Globus pallidus (tissue), 1 donor: ENCODE results near the gene CHCHD1.
"Not testable (repeated sequence)": the region's sequence is repeated elsewhere in the genome, so short reads cannot be mapped to it uniquely, and the experiment has no call there.

ENCODE experiments used
- DNase-seq: peaks from one replicate; pipeline ENCODE4 v3.0.0-alpha.2; 2015; ENCODE audit warnings: low spot score

Gene CHCHD1

DNA sequence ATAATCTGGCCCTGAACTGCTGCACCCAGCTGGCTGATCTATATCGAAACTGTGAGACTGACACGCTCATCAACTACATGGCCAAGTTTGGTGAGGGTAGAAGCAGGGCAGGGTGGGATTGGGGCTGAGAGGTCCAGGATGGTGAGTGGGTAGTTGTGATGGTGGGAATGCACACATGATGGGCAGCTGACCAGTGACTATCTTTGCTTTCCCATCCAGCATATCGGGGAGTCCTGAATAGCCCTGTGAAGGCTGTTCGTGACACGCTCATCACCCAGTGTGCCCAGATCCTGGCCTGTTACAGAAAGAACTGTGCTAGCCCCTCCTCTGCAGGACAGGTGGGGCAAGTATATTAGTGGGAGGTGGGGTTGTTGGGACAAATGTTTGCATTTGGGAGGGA lies 12.5 kb upstream of the CHCHD1 start:
- no peak for DNase-seq

DNA sequence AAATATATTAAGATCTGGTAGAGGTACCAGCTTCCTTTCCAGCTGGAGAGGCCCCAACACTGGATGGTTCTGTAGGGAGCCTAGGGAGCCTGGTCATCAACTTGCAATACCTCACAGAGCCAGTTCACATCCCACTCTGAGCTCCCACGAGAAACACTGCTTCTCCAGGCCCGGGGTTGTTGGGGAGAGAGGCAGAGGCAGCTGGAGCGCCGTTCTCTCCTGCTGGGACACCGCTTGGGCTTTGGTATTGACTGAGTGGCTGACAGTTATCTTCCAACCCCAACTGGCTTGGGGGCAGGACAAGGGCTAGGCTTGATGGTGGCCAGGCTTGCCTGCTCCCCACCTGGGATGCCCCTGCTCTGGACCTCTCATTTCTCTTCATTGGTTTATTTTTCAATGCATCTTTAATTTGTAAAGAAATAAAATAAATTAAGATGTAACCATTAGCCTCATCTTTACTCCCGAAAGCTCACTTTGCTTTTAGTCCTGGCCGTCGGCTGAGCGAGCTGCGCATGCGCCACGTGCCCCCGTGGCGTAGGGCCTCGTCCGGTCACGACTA lies 10.0 kb upstream of the CHCHD1 start:
- no peak for DNase-seq

DNA sequence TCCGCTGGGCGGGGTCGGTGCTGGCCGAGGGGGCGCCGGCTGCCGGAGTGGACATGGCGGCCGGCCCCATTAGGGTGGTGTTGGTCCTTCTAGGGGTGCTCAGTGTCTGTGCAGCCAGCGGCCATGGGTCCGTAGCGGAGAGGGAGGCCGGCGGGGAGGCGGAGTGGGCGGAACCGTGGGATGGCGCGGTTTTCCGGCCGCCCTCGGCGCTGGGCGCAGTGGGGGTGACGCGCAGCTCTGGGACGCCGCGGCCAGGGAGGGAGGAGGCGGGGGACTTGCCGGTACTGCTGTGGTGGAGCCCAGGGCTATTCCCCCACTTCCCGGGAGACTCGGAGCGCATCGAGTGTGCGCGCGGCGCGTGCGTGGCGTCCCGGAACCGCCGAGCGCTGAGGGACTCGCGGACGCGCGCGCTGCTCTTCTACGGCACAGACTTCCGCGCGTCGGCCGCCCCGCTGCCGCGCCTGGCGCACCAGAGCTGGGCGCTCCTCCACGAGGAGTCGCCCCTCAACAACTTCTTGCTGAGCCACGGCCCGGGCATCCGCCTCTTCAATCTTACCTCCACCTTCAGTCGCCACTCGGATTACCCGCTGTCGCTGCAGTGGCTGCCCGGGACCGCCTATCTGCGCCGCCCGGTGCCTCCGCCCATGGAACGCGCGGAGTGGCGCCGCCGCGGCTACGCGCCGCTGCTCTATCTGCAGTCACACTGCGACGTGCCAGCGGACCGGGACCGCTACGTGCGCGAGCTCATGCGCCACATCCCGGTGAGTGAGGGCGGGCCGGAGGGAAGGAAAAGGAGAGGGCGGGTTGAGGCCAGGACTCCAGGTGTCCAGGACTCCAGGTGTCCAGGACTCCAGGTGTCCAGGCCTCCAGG lies 9.3 kb upstream of the CHCHD1 start:
- DNase-seq: peak; percentile 86

DNA sequence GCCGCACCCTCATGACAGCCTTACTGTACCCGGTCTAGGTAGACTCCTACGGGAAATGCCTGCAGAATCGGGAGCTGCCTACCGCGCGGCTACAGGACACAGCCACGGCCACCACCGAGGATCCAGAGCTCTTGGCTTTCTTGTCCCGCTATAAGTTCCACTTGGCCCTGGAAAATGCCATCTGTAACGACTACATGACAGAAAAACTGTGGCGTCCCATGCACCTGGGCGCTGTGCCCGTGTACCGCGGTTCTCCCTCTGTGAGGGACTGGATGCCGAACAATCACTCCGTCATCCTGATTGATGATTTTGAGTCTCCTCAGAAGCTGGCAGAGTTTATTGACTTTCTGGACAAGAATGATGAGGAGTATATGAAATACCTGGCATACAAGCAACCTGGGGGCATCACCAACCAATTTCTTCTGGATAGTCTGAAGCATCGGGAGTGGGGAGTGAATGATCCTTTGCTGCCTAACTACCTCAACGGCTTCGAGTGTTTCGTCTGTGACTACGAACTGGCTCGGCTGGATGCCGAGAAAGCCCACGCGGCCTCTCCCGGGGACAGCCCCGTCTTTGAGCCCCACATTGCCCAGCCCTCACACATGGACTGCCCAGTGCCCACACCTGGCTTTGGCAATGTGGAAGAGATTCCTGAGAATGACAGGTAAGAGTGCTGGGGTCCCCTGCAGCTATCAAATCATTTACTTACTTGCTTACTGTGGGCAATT lies 8.5 kb upstream of the CHCHD1 start:
- no peak for DNase-seq

DNA sequence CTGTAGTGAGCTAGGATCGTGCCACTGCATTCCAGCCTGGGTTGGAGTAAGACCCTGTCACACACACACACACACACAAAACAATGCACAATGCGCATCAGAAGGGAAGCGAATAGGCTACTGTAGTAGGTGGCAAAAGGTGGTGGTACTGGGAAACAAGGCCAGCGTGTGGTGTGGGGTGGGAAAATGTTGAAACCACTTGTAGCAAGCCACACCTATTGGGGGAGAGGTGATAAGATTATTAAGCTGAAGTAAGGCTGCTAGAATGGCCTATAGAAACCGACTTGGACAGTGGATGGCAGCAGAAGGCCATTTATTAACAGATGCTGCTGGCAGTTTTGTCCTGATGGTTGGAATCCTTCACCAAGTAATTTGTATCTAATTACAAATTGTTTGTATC lies 7.2 kb upstream of the CHCHD1 start:
- no peak for DNase-seq

DNA sequence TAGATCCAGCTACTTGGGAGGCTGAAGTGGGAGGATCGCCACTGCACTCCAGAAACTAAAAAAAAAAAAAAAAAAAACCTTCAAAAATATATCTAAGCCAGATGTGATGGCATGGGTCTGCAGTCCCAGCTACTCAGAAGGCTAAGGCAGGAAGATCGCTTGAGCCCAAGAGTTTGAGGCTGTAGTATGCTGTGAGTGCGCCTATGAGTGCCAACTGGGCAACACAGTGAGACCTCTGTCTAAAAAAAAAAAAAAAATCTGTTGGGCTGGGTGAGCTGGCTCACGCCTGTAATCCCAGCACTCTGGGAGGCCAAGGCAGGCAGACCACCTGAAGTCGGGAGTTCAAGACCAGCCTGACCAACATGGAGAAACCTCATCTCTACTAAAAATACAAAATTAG lies 2.8 kb upstream of the CHCHD1 start:
- no peak for DNase-seq

DNA sequence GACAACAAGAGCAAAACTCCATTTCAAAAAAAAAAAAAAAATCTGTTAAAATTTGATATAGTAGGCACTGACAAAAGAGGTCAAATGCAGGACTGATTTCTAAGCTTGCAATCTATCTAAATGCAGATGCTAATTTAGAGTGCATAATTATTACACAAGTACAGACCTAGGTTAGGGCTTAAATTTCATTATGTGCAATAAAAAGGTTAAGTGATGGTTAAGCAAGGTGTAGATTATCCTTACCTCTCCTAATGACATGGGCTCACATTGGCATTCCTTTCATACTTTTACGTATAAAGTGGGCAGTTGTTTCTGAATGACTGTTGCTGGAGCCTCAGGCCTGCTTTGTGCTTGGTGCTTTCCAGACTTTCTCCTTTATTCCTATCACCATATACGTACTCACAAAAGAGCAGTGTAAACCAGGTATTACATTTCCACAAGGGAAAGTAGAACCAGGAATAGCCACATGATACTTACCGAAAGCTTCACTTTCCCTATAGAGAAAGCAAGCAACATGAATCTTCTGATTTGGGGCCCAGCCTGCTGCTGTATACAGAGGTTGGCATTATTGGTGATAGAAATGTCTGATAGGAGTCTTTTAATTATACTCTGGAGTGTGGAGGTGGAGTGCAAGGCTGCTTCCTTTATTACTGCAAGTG lies 2.2 kb upstream of the CHCHD1 start:
- no peak for DNase-seq

DNA sequence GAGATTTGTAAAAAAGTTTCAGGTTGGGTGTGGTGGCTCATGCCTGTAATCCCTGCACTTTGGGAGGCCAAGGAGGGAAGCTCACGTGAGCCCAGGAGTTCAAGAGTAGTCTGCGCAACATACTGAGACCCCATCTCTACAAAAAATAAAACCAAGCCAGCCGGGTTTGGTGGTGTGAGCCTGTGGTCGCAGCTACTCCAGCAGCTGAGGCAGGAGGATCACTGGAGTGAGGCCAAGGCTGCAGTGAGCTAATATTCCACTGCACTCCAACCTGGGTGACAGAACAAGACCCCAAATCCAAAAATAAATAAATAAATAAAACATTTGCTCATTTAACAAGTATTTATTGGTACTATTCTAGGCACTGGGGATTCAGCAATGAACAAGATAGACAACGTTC lies 1.5 kb upstream of the CHCHD1 start:
- DNase-seq: no peak

DNA sequence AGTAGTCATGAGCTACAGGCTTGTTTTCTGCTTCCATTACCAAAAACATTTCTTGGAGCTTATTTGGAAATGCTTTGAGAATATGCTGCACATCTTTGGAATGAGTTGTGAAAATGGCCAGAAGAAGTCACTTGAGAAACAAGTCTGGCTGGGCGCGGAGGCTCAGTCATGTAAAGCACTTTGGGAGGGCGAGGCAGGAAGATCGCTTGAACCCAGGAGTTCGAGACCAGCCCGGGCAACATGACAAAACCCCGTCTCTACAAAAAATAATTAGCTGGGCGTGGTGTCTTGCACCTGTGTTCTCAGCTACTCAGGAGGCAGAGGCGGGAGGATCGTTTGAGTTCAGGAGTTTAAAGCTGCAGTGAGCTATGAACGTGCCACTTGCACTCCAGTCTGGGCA lies 882 bp upstream of the CHCHD1 start:
- no peak for DNase-seq

DNA sequence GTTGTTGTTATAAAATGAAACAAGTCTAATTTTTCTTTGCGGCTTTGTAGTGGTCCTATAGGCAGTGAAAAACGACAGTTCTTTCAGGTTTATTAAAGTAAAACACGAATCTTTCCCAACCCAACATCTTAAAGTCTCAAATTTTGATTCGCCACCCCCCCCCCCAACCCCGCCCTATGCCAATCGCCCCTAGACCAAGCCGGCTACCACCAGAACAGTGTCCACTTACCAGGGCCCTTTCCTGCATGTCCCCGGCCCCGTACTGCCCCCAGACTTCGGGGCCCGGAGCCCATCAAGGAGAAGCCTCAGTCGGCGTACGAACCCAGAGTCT lies 335 bp upstream of the CHCHD1 start:
- no peak for DNase-seq

DNA sequence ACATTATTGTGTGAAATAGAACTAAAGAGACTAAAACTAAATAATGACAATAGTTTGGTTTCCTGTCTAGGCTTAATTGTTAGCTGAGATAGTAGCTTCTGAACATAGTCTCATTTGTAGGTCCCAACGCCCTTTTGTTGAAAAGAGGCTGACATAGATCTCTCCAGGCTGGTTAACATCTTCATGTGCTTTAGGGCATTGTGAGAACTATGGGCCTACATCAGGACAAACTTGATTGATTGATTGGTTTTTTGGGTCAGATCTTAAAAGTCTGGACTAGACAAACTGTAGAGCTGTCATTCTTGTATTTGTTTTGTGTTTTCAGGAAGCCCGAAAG lies 869 bp downstream of the CHCHD1 start:
- no peak for DNase-seq

DNA sequence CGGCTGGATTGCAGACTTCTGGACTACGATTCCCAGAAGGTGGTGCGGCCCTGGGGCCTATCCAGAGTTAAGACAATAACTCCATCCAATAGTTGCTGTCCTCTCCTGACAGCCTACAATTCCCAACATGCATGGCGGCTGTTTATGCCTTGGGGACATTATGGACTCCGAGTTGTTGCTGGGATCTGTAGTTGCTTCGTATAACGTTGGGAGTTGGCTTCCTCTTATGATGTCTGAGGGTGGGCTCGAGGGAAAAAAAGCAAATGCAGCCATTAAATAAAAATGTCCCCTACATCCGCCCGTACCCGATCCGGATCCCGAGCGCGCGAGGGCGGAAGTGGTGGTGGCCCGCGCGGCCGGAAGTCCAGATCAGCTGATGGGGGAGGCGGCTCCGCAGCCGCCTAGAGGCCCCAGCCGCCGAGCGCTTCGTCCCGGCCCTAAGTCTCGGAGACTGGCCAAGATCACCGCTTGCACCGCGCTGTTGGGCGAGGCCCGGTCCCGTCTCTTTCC lies 3.4 kb downstream of the CHCHD1 start, which contains the start of gene ZSWIM8:
Gene ZSWIM8 (plus strand): TSS at position 396 of the 510 bp plus-strand sequence. CDS start 273 bp downstream, outside the sequence.
- peak; percentile 98 for DNase-seq

DNA sequence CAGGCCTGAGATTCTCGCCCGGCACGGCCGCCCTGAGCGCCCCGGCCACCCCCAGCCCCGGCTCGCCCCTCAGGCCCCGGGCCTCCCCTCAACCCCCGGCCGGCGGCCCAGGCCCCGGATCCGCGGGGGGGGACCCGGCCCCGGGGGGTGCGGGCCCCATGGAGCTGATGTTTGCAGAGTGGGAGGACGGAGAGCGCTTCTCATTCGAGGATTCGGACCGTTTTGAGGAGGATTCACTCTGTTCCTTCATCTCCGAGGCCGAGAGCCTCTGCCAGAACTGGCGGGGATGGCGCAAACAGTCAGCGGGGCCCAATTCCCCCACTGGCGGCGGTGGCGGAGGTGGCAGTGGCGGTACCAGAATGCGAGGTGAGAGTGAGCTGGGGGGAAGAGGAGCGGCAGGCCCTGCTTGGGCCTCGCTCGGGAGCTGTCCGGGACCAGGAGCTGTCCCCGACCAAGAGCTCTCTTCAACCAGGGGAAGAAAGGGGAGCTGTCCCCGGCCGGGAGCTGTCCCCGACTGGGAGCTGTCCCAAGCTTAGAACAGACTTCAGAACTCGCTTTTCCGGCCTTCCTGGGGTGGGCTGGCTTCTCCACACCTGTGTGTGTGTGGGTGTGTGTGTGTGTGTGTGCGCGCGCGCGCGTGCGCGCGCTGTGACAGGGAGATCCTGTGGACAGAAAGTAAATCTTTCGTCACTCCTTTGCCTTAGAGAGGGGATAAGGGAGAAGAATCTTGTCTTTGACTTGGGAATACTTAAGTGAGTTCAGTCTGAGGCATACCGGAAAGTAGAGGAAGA lies 4.1 kb downstream of the CHCHD1 start:
- no peak for DNase-seq

DNA sequence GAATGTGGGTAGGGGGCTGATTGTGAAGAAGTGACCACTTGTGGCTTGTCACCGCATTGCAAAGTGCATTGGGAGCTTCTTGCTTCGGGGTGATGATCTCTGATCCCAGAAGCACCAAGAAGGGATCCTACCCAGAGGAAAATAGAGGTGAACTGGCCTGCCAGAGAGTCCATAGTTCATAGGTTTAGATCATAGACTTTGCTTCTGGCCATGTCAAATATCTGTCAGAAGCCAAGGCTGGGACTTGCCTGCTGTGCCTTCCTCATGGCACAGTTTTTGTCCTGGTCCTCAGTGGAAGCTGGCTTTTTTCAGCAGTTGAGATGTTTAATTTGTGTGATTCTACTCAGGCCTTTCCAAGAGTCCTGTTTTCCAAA lies 4.7 kb downstream of the CHCHD1 start:
- no peak for DNase-seq

DNA sequence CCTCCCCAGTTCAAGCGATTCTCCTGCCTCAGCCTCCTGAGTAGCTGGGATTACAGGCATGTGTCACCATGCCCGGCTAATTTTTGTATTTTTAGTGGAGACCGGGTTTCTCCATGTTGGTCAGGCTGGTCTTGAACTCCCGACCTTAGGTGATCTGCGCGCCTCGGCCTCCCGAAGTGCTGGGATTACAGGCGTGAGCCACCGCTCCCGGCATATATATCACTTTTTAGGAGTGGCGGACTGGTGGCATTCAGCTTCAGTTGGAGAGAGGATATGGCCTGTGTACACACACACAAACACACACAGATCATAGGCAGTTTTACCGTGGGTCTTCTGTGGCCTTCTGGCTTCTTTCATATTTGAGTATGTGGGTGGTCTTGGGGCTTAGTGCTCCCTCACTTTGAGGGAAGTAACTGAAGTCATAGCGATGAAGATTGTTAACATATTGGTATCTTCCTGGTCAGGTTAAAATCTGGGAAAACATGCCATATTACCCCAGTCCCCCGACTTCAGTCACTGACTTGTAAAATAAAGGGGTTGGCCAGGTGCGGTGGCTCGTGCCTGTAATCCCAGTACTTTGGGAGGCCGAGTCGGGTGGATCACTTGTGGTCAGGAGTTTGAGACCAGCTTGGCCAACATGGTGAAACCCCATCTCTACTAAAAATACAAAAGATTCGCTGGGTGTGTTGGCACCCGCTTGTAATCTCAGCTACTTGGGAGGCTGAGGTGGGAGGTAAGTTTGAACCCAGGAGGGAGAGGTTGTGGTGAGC lies 5.4 kb downstream of the CHCHD1 start:
- DNase-seq: not testable (repeated sequence)

DNA sequence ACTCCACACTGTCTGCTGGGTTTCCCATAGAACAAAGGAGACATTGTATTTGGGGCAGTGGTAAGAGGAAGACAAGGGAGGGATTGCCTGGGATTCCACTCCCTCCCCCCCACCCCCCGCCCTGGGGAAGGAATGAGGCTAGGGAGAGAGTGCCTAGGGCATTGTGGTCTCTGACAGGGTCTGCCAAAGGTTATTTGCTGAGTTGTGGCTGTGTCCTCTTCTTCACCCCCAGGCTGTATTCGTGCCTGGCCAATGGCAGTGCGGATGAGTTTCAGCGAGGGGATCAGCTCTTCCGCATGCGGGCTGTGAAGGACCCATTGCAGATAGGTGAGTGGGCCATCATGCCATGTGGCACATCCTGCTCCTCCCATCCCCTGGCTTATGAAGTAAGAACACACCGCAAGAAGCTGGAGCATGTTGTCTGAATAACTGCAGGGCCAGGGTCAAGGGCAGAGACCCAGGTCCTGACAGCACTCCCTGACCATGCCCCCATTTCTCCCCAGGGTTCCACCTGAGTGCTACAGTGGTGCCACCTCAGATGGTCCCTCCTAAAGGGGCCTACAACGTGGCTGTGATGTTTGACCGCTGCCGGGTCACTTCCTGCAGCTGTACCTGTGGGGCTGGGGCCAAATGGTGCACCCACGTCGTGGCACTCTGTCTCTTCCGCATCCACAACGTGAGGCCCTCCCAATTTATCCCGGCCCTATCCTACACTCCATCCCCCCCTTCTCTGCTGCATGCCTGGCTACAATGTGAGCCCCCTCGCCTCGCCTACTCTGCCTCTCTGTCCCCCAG lies 7.2 kb downstream of the CHCHD1 start:
- no peak for DNase-seq

DNA sequence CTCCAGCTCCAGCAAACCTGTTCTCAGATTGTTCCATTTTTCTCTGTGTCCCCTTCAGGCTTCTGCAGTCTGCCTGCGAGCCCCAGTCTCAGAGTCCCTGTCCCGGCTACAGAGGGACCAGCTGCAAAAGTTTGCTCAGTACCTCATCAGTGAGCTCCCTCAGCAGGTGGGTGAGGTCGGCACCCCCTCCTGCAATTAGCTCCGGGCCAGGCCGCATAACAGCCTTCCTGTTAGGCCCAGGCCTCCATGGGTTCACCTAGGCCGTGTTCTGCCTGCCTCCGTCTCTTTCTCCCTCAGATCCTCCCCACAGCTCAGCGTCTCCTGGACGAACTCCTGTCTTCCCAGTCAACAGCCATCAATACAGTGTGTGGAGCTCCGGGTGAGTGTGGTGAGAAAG lies 7.8 kb downstream of the CHCHD1 start:
- DNase-seq: no peak

DNA sequence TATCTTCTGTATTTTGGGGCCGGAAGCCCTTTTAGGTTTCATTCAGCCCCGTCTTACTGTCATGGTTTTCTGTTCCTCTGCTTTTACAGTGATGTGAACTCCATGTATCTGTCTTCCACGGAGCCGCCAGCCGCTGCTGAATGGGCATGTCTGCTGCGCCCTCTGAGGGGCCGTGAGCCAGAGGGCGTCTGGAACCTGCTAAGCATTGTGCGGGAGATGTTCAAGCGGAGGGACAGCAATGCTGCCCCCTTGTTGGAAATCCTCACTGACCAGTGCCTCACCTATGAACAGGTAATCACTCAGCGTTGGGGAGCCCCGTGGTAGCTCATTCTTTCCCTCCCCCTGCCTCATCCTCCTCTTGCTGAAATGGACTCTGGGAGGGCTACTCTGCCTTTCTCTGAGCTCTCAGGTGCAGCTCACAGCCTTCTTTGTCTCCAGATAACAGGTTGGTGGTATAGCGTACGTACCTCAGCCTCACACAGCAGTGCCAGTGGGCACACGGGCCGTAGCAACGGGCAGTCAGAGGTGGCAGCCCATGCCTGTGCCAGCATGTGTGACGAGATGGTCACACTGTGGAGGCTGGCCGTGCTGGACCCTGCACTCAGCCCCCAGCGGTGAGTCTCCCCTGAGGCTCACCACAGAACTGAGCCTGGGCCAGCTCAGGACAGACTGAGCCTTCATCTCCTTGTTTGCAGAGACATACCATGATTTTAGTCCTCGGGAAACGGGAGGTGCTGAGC lies 9.2 kb downstream of the CHCHD1 start:
- DNase-seq: no peak

DNA sequence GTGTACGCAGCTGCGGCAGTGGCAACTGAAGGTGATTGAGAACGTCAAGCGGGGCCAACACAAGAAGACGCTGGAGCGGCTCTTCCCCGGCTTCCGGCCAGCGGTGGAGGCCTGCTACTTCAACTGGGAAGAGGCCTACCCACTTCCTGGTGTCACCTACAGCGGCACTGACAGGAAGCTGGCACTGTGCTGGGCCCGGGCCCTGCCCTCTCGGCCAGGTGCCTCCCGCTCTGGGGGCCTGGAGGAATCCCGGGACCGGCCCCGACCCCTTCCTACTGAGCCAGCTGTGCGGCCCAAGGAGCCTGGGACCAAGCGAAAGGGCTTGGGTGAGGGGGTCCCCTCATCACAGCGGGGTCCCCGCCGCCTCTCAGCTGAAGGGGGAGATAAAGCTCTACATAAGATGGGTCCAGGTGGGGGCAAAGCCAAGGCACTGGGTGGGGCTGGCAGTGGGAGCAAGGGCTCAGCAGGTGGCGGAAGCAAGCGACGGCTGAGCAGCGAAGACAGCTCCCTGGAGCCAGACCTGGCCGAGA lies 10.1 kb downstream of the CHCHD1 start:
- DNase-seq: no peak
